Measurements from ENCODE around the gene MAP4K3.
"Not testable (repeated sequence)": the region's sequence is repeated elsewhere in the genome, so short reads cannot be mapped to it uniquely, and the experiment has no call there.

MAP4K3 gene

DNA sequence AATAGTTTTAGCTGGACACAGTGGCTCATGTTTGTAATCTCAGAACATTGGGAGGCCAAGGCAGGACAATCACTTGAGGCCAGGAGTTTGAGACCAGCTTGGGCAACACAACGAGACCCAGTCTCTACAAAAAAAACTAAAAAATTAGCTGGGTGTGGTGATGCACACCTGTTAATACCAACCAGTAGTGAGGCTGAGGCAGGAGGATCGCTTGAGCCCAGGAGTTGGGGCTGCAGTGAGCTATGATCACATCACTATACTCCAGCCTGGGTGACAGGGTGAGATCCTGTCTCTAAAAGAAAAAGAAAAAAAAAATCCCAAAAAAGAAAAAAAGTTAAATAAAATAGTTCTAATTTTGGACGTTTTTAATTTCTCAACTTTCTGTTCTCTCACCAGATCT, 68.7 kb downstream of the MAP4K3 start:
- Histone ChIP-seq H3K4me1 (ENCODE audit: control insufficient read depth in 1 of 2, insufficient read depth in 1 of 2, low read depth in 1 of 2, low read length in 1 of 2) (no peaks in the 10 kb centered on the region), H3K4me3 (ENCODE audit: low read depth in 1 of 2, low read length in 1 of 2) (no peak overlapping the region), H3K9me3 (no peaks in the 10 kb centered on the region), H3K27me3 (no peaks in the 10 kb centered on the region), H3K27ac (no peak overlapping the region), H3K36me3 (no peaks in the 10 kb centered on the region)
- TF ChIP-seq, protein P1, sequence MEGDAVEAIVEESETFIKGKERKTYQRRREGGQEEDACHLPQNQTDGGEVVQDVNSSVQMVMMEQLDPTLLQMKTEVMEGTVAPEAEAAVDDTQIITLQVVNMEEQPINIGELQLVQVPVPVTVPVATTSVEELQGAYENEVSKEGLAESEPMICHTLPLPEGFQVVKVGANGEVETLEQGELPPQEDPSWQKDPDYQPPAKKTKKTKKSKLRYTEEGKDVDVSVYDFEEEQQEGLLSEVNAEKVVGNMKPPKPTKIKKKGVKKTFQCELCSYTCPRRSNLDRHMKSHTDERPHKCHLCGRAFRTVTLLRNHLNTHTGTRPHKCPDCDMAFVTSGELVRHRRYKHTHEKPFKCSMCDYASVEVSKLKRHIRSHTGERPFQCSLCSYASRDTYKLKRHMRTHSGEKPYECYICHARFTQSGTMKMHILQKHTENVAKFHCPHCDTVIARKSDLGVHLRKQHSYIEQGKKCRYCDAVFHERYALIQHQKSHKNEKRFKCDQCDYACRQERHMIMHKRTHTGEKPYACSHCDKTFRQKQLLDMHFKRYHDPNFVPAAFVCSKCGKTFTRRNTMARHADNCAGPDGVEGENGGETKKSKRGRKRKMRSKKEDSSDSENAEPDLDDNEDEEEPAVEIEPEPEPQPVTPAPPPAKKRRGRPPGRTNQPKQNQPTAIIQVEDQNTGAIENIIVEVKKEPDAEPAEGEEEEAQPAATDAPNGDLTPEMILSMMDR (IDR thresholded peaks at IDR 0.05) = no peak

GRCh38 chr2:39362595-39362994, 74.5 kb downstream of the MAP4K3 start:
- Histone ChIP-seq H3K4me1 (ENCODE audit: control insufficient read depth in 1 of 2, insufficient read depth in 1 of 2, low read depth in 1 of 2, low read length in 1 of 2) (no peaks in the 10 kb centered on the region), H3K4me3 (ENCODE audit: low read depth in 1 of 2, low read length in 1 of 2) (no peak overlapping the region), H3K9me3 (peaks cover 15% of the 10 kb centered on the region), H3K27me3 (no peaks in the 10 kb centered on the region), H3K36me3 (no peaks in the 10 kb centered on the region), H3K27ac (no peak overlapping the region)
- TF ChIP-seq, protein P1 (IDR thresholded peaks at IDR 0.05) = no peak

DNA sequence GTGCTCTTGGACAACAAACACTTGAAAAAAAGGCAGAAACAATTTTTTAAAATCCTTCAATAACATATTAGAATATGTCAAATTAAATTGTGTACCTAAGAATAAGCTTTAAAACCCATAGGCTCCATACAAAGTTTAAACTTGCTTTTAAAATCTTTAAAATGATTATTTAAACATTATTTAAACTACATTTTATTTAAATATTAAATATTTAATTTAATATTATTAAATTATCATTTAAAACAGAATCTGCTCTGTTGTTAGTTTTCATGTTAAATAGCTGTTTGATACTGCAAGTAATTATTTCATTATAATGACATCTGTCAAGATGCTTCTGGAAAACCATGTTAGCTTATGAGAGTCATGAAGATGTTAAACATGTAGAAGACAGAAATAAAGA, 75.6 kb downstream of the MAP4K3 start:
- TF ChIP-seq, protein P1 (IDR thresholded peaks at IDR 0.05) = no peak
- H3K27me3 ChIP-seq = no peaks in the 10 kb centered on the region
- H3K9me3 ChIP-seq = peaks cover 15% of the 10 kb centered on the region
- no peak overlapping the region for H3K4me3 ChIP-seq (ENCODE audit: low read depth in 1 of 2, low read length in 1 of 2)
- H3K4me1 ChIP-seq (ENCODE audit: control insufficient read depth in 1 of 2, insufficient read depth in 1 of 2, low read depth in 1 of 2, low read length in 1 of 2) = no peaks in the 10 kb centered on the region
- no peaks in the 10 kb centered on the region for H3K36me3 ChIP-seq
- H3K27ac ChIP-seq = no peak overlapping the region

DNA sequence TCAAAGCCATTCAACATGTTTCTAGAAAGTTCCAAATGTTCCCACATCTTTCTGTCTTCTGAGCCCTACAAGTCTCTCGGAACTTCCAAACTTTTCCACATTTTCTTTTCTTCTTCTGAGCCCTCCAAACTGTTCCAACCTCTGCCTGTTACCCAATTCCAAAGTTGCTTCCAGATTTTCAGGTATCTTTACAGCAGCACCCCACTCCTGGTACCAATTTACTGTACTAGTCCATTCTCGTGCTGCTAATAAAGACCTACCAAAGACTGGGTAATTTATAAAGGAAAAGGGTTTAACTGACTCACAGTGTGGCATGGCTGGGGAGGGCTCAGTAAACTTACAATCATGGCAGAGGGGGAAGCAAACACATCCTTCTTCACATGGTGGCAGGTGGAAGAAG, 76.7 kb downstream of the MAP4K3 start:
- H3K36me3 ChIP-seq, H3K27me3 ChIP-seq: not testable (repeated sequence)

DNA sequence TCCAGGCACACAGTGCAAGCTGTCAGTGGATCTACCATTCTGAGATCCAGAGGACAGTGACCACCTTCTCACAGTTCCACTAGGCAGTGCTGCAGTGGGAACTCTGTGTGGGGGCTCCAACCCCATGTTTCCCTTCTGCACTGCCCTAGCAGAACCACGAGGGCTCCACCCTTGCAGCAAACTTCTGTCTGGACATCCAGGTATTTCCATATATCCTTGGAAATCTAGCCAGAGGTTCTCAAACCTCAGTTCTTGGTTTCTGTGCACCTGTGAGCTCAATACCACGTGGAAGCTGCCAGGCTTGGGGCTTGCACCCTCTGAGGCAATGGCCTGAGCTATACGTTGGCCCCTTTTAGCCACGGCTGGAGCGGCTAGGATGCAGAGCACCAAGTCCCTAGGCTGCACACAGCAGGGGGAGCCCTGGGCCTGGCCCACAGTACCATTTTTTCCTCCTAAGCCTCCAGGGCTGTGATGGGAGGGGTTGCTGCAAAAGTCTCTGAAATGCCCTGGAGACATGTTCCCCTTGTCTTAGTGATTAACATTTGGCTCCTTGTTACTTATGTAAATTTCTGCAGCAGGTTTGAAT, 77.5 kb downstream of the MAP4K3 start:
- TF ChIP-seq, protein P1 (IDR thresholded peaks at IDR 0.05) = no peak

More for the DNA sequence above, 76.7 kb downstream of the MAP4K3 start:
- H3K4me1 ChIP-seq (ENCODE audit: control insufficient read depth in 1 of 2, insufficient read depth in 1 of 2, low read depth in 1 of 2, low read length in 1 of 2); H3K27ac ChIP-seq; H3K4me3 ChIP-seq (ENCODE audit: low read depth in 1 of 2, low read length in 1 of 2): not testable (repeated sequence)
- H3K9me3 ChIP-seq = peaks cover 15% of the 10 kb centered on the region

GRCh38 chr2:39356922-39357639, 80.0 kb downstream of the MAP4K3 start:
- Histone ChIP-seq H3K36me3 (no peaks in the 10 kb centered on the region), H3K9me3 (peaks cover 15% of the 10 kb centered on the region), H3K4me1 (ENCODE audit: control insufficient read depth in 1 of 2, insufficient read depth in 1 of 2, low read depth in 1 of 2, low read length in 1 of 2) (no peaks in the 10 kb centered on the region), H3K27ac (no peak overlapping the region), H3K27me3 (no peaks in the 10 kb centered on the region), H3K4me3 (ENCODE audit: low read depth in 1 of 2, low read length in 1 of 2) (no peak overlapping the region)
- TF ChIP-seq, protein P1 (IDR thresholded peaks at IDR 0.05) = no peak

More for the DNA sequence above, 77.5 kb downstream of the MAP4K3 start:
- Histone ChIP-seq H3K27me3 (no peaks in the 10 kb centered on the region), H3K36me3 (no peaks in the 10 kb centered on the region), H3K4me1 (ENCODE audit: control insufficient read depth in 1 of 2, insufficient read depth in 1 of 2, low read depth in 1 of 2, low read length in 1 of 2) (no peaks in the 10 kb centered on the region), H3K4me3 (ENCODE audit: low read depth in 1 of 2, low read length in 1 of 2) (no peak overlapping the region), H3K9me3 (peaks cover 15% of the 10 kb centered on the region), H3K27ac (no peak overlapping the region)

All from neutrophil (primary cell).